SK-N-SH treated with all-trans-retinoic acid at 6 μM for 48 hours (cell line): ENCODE measurements around the gene CABS1.
A peak's percentile ranks its signal among the peaks of the same experiment; 100 is the strongest.

Source experiments
- ATAC-seq: fragments of 200-7000 bp; cut with Tn5 transposase; 3 replicates; pipeline ENCODE4 v1.9.1; 2020; ENCODE audit warnings: mild to moderate bottlenecking, moderate library complexity
- CREB5 ChIP-seq: fragments of 250-450 bp; sonication (Bioruptor Pico); IDR thresholded peaks from 2 replicates; pipeline ENCODE4 v1.5.1; 2020; ENCODE audit warnings: low read depth, mild to moderate bottlenecking, moderate library complexity
- CSDC2 ChIP-seq: fragments of 250-450 bp; sonication (Bioruptor Pico); IDR thresholded peaks from 2 replicates; pipeline ENCODE4 v1.5.0; 2020; ENCODE audit warnings: mild to moderate bottlenecking, moderate library complexity
- ESRRG ChIP-seq: fragments of 250-450 bp; sonication (Bioruptor Pico); IDR thresholded peaks from 2 replicates; pipeline ENCODE4 v1.6.1; 2021; ENCODE audit warnings: mild to moderate bottlenecking
- GLIS3 ChIP-seq: fragments of 250-450 bp; sonication (Bioruptor Pico); IDR thresholded peaks from 2 replicates; pipeline ENCODE4 v1.5.0; 2020; ENCODE audit warnings: mild to moderate bottlenecking, moderate library complexity
- ISL1 ChIP-seq: fragments of 250-450 bp; sonication (Bioruptor Pico); IDR thresholded peaks from 2 replicates; pipeline ENCODE4 v2.1.2; 2022; ENCODE audit warnings: mild to moderate bottlenecking, moderate library complexity
- OSR1 ChIP-seq: fragments of 250-450 bp; sonication (Bioruptor Pico); IDR thresholded peaks from 2 replicates; pipeline ENCODE4 v1.8.0; 2022; ENCODE audit warnings: moderate library complexity, mild to moderate bottlenecking, inconsistent platforms
- POU6F1 ChIP-seq: fragments of 250-450 bp; sonication (Bioruptor Pico); IDR thresholded peaks from 2 replicates; pipeline ENCODE4 v1.8.0; 2021; ENCODE audit warnings: low read depth, mild to moderate bottlenecking, moderate library complexity, borderline replicate concordance
- PPARA ChIP-seq: fragments of 250-450 bp; sonication (Bioruptor Pico); IDR thresholded peaks from 2 replicates; pipeline ENCODE4 v1.5.0; 2020; ENCODE audit warnings: mild to moderate bottlenecking, borderline replicate concordance
- RARB ChIP-seq: fragments of 250-450 bp; sonication (Bioruptor Pico); IDR thresholded peaks from 2 replicates; pipeline ENCODE4 v1.8.0; 2021; ENCODE audit warnings: mild to moderate bottlenecking, moderate library complexity
- SNAI2 ChIP-seq: fragments of 250-450 bp; sonication (Bioruptor Pico); IDR thresholded peaks from 2 replicates; pipeline ENCODE4 v1.5.0; 2020; ENCODE audit warnings: mild to moderate bottlenecking, moderate library complexity
- TCF4 ChIP-seq: fragments of 250-450 bp; sonication (Bioruptor Pico); IDR thresholded peaks from 2 replicates; pipeline ENCODE4 v1.8.0; 2021; ENCODE audit warnings: mild to moderate bottlenecking, moderate library complexity, borderline replicate concordance
- TOX ChIP-seq: fragments of 250-450 bp; sonication (Bioruptor Pico); IDR thresholded peaks from 2 replicates; pipeline ENCODE4 v1.8.0; 2021; ENCODE audit warnings: mild to moderate bottlenecking, moderate library complexity, borderline replicate concordance
- TSHZ2 ChIP-seq: fragments of 250-450 bp; sonication (Bioruptor Pico); IDR thresholded peaks from 2 replicates; pipeline ENCODE4 v1.5.0; 2020; ENCODE audit warnings: mild to moderate bottlenecking, moderate library complexity
- ZC3H10 ChIP-seq: fragments of 250-450 bp; sonication (Bioruptor Pico); IDR thresholded peaks from 2 replicates; pipeline ENCODE4 v1.5.1; 2021; ENCODE audit warnings: mild to moderate bottlenecking, moderate library complexity
- ZFP3 ChIP-seq: fragments of 250-450 bp; sonication (Bioruptor Pico); IDR thresholded peaks from 2 replicates; pipeline ENCODE4 v1.5.0; 2020; ENCODE audit warnings: mild to moderate bottlenecking, moderate library complexity
- ZFP30 ChIP-seq: fragments of 450-650 bp; formaldehyde crosslinking; IDR thresholded peaks from 2 replicates; pipeline ENCODE4 v1.5.0; 2022; ENCODE audit warnings: mild to moderate bottlenecking, moderate library complexity
- ZNF70 ChIP-seq: fragments of 450-650 bp; formaldehyde crosslinking; IDR thresholded peaks from 2 replicates; pipeline ENCODE4 v1.5.0; 2020; ENCODE audit warnings: mild to moderate bottlenecking, moderate library complexity
- ZNF8 ChIP-seq: fragments of 450-650 bp; formaldehyde crosslinking; IDR thresholded peaks from 2 replicates; pipeline ENCODE4 v1.5.0; 2020; ENCODE audit warnings: mild to moderate bottlenecking, moderate library complexity
- TF ChIP-seq, protein P1 (sequence below): fragments of 250-450 bp; sonication (Bioruptor Pico); IDR thresholded peaks from 2 replicates; pipeline ENCODE4 v1.8.0; 2020; ENCODE audit warnings: mild to moderate bottlenecking, moderate library complexity, borderline replicate concordance
- TF ChIP-seq, protein P2 (sequence below): fragments of 250-450 bp; sonication (Bioruptor Pico); IDR thresholded peaks from 2 replicates; pipeline ENCODE4 v1.5.1; 2021; ENCODE audit warnings: mild to moderate bottlenecking, moderate library complexity

CABS1 gene

DNA sequence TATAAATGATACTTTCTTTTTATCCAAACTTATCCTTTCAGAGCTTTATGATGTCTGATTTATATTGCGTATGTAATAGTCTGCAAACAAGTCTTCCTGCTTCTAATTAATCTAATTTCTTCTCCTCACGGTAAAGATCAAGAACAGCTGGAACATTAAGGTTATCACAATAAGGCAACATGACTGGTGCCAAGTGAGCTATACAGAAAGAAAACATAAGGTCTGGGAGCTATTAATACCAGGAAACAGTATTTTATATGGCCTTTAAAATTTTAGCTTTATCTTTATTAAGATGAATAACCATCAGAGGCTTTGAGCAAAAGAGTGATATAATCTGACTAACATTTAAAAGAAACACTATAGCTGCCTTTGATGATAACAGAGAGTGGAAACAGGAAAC, 28.7 kb upstream of the CABS1 start:
- TF ChIP-seq ESRRG (CRISPR knock-in tag) (no peak), TCF4 (CRISPR knock-in tag) (peak; percentile 59; the same call in 1 of the 2 replicates)
- ATAC-seq = no peak

DNA sequence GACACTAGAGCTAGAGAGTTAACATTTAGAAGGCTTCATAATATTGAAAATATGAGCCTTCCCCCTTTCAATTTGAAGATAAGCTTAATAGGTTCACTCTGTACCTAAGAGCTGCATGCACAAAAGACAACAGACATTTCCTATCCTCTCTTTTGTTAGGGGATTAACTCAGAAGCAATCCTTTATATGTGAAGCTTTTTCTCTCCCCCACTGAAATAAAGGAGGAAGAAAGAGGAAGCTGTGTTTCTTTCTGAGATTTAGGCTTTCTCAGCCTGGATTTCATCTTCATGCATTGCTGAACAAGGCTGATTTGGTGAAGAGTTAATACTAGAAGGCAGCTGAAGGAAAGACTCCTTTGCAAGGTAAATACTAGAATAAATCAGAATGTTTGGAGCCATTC, 21.0 kb upstream of the CABS1 start:
- no peak for ATAC-seq
- TF ChIP-seq ISL1 (CRISPR knock-in tag) (no peak), TSHZ2 (CRISPR knock-in tag) (no peak), PPARA (CRISPR knock-in tag) (no peak), POU6F1 (CRISPR knock-in tag) (no peak), TCF4 (CRISPR knock-in tag) (no peak), SNAI2 (CRISPR knock-in tag) (no peak), TOX (no peak)

- TF ChIP-seq RARB (CRISPR knock-in tag) (no peak), TOX (no peak), ZFP30 (no peak), CREB5 (CRISPR knock-in tag) (no peak), TSHZ2 (CRISPR knock-in tag) (no peak)
- ATAC-seq = no peak
Observed at GRCh38 chr4:70315928-70316327, 18.9 kb upstream of the CABS1 start.

DNA sequence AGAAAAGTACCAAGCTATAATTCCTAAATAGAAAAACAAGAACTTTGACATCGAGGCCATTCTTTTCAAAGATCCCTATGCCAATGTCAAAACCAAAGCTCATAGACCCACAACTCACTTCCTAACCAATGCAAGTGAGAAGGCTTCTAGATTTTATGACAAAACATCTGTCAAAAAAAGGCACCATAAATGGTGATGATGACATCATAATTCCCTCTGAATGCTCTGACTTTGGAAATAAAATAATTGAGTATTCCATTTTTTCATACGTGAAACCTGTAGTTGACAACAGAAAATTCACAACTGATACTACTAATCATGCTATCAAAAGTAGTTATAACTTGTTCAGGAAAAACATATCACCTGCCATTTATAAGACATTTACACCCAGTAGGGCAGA, 8.7 kb upstream of the CABS1 start:
- no peak for TF ChIP-seq TOX
- no peak for TF ChIP-seq OSR1
- no peak for TF ChIP-seq ZFP3 (CRISPR knock-in tag)
- TF ChIP-seq ISL1 (CRISPR knock-in tag) = no peak
- TF ChIP-seq, protein P1, sequence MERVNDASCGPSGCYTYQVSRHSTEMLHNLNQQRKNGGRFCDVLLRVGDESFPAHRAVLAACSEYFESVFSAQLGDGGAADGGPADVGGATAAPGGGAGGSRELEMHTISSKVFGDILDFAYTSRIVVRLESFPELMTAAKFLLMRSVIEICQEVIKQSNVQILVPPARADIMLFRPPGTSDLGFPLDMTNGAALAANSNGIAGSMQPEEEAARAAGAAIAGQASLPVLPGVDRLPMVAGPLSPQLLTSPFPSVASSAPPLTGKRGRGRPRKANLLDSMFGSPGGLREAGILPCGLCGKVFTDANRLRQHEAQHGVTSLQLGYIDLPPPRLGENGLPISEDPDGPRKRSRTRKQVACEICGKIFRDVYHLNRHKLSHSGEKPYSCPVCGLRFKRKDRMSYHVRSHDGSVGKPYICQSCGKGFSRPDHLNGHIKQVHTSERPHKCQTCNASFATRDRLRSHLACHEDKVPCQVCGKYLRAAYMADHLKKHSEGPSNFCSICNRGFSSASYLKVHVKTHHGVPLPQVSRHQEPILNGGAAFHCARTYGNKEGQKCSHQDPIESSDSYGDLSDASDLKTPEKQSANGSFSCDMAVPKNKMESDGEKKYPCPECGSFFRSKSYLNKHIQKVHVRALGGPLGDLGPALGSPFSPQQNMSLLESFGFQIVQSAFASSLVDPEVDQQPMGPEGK = no peak
- TF ChIP-seq ZNF8 (CRISPR knock-in tag) = no peak
- no peak for TF ChIP-seq ESRRG (CRISPR knock-in tag)
- TF ChIP-seq TCF4 (CRISPR knock-in tag) = no peak
- TF ChIP-seq SNAI2 (CRISPR knock-in tag) = no peak
- TF ChIP-seq ZC3H10 (CRISPR knock-in tag) = no peak
- TF ChIP-seq CREB5 (CRISPR knock-in tag) = no peak
- TF ChIP-seq GLIS3 = no peak
- TF ChIP-seq, protein P2, sequence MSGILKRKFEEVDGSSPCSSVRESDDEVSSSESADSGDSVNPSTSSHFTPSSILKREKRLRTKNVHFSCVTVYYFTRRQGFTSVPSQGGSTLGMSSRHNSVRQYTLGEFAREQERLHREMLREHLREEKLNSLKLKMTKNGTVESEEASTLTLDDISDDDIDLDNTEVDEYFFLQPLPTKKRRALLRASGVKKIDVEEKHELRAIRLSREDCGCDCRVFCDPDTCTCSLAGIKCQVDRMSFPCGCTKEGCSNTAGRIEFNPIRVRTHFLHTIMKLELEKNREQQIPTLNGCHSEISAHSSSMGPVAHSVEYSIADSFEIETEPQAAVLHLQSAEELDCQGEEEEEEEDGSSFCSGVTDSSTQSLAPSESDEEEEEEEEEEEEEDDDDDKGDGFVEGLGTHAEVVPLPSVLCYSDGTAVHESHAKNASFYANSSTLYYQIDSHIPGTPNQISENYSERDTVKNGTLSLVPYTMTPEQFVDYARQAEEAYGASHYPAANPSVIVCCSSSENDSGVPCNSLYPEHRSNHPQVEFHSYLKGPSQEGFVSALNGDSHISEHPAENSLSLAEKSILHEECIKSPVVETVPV (CRISPR knock-in tag) = no peak
- no peak for TF ChIP-seq RARB (CRISPR knock-in tag)
- no peak for TF ChIP-seq CSDC2 (CRISPR knock-in tag)
- TF ChIP-seq ZNF70 (CRISPR knock-in tag) = no peak
- TF ChIP-seq POU6F1 (CRISPR knock-in tag) = no peak
- no peak for ATAC-seq
